Measurements from ENCODE around the gene IDI1. TPM values are rescaled to one million over a fixed set of nuclear protein-coding genes. Genes with fewer than 3 reads are reported as not detected.
"Not testable (repeated sequence)": the region's sequence is repeated elsewhere in the genome, so short reads cannot be mapped to it uniquely, and the experiment has no call there.

The IDI1 gene
- total RNA-seq, 1 experiment from 2014 or later = 105 TPM

DNA sequence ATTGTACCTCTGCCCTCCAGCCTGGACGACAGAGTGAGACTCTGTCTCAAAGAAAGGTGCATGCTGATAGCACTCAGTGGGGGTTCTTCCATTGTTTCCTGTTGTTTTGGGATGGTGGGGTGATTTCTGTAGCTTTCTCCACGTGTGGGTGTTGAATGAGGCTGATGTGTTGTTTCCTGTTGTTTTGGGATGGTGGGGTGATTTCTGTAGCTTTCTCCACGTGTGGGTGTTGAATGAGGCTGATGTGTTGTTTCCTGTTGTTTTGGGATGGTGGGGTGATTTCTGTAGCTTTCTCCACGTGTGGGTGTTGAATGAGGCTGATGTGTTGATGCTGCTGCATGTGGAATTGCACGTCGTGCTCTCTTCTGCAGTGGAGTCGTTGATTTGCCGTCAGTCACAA lies 39.0 kb downstream of the IDI1 start:
- DNase-seq (ENCODE audit: low read depth); in situ Hi-C loops (cut with HindIII; ENCODE audit: low pct_unique_long_range_greater_than_20kb, low sequenced_read_pairs): not testable (repeated sequence)

DNA sequence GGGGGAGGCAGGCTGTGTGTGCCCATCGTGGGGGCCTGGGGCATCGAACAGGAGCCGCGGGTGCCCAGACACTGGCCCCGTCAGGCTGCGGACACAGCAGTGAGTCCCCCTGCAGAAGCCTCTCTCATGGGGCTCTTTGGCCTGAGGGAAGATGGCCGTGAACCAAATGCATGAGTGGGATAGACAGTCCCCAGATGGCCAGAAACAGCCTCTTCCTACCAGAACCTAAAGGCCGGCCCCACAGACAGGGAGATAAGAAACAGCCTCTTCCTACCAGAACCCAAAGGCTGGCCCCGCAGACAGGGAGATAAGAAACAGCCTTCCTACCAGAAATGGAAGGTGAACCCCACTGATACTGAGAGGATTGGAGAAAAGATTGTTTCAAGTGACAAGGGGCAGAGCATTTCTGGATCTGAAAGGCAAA lies 39.8 kb downstream of the IDI1 start:
- no peak for DNase-seq (ENCODE audit: low read depth)
- in situ Hi-C loops (cut with HindIII; ENCODE audit: low pct_unique_long_range_greater_than_20kb, low sequenced_read_pairs) = no loop called here

DNA sequence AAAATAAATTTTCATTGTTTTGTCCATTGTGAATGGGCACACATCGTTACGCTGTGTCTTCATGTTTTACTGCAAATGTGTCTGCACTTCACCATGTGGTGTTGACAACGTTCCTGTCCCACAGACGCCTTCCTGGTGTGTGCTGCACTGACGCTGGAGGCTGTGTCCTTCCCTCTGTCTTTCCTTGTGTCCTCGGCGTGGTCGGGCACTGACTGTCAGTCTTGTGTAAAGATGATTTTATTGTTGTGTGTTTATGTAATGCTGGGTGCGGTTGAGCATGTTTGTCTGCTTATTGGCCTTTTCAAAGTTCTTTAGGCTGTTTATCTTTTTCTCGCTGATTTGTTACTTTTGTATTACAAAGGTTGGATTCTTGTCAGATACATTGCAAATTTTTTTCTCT lies 41.3 kb downstream of the IDI1 start:
- in situ Hi-C loops (cut with HindIII; ENCODE audit: low pct_unique_long_range_greater_than_20kb, low sequenced_read_pairs) = no loop called here
- DNase-seq (ENCODE audit: low read depth) = no peak

DNA sequence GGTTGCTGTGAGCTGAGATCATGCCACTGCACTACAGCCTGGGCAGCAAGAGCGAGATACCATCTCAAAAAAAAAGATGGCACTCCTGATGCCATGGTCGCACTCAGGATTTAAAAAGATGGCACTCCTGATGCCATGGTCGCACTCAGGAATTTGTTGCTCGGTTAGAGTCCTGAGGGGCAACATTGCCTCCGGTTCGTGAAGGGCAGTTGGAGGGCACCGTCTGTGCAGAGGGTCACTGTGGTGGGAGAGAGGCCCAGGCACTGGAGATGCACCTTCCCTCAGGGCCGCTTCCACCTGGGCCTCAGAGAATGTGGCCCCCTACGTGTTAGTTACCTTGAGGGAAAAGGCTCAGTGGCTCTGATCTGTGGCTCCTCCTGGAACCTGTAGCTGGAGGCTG lies 42.3 kb downstream of the IDI1 start:
- DNase-seq (ENCODE audit: low read depth) = no peak
- in situ Hi-C loops (cut with HindIII; ENCODE audit: low pct_unique_long_range_greater_than_20kb, low sequenced_read_pairs) = no loop called here

DNA sequence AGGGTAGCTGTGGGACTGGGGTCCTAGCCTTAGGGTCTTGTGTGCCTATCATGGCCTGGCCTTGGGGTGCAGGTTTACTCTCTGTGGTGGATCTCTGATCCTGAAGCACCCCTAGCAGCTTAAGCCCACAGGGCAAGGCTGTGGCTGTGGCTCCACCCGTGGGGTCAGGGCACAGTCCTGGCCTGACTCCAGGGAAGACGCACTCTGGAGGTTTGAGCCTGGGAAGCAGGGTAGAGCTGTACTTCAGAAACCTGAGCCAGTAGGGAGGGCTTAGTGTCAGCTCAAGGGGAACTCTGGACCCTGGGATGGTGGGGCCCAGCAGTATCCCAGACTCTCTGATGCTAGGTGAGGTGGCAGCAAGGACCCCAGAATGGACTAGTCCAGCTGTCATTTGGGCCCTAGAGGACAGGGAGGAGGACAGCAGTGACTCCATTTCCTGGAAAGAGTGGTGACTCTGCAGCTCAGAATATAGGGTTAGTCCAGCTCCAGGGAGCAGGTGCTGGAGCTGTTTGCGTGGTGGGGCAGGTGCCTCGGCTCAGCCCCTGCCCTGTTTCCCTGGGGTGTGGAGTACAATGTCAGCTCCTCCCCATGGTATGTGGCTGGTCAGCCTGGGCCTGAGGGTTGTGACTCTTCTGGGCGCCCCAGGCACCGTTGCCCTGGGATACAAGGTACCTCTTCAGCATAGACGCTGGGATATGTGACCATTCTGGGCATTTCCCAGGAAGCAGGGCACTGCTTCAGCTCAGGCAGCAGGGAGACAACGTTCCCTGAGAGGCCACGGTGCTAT lies 44.8 kb downstream of the IDI1 start:
- in situ Hi-C loops (cut with HindIII; ENCODE audit: low pct_unique_long_range_greater_than_20kb, low sequenced_read_pairs) = no loop called here
- DNase-seq (ENCODE audit: low read depth) = no peak

DNA sequence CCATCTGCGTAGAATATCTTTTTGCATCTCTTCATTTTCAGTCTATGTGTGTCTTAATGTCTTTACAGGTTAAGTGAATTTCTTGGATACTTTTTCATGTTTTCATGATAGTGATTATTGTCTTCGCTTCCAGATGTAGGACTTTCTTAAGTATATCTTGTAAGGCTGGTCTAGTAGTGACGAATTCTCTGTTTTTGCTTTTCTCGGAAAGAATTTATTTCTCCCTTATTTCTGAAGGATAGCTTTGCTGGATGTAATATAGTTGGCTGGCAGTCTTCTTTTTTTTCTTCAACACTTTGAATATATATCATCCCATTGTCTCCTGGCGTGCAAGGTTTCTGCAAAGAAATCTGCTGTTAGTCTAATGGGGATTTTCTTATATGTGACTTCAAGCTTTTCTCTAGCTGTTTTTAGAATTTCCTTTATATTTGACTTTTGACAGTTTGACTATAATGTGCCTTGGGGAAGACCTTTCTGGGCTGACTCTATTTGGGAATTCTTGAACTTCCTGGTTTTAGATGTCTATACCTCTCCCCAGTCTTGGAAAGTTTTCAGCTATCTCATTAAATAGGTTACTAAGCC lies 46.4 kb downstream of the IDI1 start:
- DNase-seq (ENCODE audit: low read depth) = no peak
- in situ Hi-C loops (cut with HindIII; ENCODE audit: low pct_unique_long_range_greater_than_20kb, low sequenced_read_pairs) = no loop called here

DNA sequence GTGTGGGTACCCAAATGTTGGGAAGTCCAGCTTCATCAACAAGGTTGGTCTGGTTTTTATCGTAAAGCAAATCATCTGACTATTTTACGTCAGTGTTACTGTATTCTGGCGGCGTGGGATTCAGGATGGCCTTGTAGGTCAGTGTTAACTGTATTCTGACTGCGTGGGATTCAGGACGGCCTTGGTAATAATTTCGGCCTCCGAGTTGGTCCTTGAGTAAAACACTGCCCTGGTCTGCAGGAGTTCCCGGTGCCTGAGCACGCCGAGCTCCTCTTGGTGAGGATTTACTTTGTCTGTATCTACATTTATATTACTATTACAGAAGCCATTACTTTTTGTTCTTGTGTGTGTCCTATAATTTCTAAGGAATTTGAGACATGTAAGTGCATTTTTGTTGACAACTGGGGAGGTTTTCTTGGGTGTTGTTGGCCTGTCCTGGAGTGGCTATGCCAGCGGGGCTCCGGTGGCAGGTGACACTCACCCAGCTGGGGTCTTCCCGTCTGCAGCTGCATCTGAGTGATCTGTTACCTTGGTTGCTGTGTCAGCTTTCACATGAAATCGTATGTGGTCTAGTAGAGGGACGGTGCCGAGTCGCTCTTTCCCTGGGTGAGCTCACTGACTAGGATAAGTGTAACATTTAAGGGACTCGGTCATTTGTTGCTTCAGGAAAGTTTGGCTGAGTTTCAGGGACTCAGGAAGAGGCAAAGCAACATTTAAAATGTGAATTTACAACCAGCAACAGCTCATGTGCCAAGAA lies 51.5 kb downstream of the IDI1 start:
- in situ Hi-C loops (cut with HindIII; ENCODE audit: low pct_unique_long_range_greater_than_20kb, low sequenced_read_pairs) = no loop called here
- DNase-seq (ENCODE audit: low read depth) = no peak

DNA sequence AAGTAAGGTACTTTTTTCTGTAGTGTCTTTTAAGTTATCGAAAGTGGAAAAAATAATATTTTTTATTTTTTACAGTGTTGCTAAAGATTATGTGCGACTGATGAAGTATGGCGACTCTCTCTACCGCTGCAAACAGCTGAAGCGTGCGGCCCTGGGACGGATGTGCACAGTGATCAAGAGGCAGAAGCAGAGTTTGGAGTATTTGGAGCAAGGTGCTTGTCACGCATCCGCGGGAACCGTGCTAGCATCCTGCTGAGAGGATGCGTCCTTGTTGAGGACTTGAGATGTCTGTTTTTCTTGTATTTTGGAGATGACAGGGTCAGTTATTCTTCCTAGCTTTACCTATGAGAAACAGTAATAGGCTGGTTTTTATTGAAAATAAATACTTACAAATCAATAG lies 52.9 kb downstream of the IDI1 start:
- DNase-seq (ENCODE audit: low read depth) = no peak
- in situ Hi-C loops (cut with HindIII; ENCODE audit: low pct_unique_long_range_greater_than_20kb, low sequenced_read_pairs) = no loop called here

DNA sequence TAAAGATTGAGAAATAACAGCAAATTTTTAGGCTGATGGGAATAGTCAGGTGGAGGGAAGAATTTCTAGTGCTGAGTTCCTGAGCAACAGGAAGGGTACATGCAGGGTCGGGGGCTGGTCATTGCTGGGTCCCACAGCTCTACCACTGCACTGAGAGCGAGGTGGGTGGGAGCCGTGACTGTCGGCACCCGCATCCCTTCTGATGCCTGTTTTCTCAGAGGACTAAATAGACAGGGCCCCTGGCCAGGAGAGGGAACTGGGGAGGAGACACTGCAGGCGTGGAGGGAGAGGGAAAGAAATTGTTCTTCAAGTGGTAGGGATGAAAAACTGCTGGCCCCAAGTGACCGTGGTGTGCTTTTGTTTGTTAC lies 53.4 kb downstream of the IDI1 start:
- in situ Hi-C loops (cut with HindIII; ENCODE audit: low pct_unique_long_range_greater_than_20kb, low sequenced_read_pairs) = no loop called here
- no peak for DNase-seq (ENCODE audit: low read depth)

DNA sequence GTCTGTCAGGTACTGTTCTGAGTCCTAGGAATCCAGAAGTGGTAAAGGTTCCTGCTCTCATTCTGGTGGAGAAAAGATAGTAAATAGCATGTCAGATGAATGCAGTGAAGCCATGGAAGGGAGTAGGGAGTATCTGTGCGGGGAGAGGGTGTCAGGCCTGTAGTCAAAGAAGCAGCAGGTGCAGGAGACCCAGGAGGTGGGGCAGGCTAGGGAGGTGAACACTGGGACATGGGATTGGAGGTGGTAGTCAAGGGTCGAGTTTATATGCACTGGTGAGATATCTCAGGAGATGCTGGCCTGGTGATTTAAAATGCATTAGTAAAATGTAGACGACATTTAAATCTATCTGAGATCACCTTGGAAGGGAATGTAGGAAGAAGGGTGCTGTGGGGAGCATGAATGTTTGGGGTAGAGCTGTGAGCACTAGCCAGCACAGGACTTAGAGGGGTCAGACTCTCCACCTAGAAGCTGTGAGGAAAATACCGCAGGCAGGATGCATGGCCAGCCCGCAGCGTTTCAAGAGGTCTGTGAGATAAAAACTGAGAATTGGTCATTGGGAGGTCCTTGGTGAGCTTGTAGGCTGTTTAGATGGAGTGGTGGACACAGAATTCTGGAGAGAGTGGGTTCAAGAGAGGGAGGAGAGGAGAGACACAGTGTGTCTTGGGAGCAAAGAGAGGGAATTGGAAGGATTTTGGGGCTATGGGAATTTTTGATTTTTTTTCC lies 53.9 kb downstream of the IDI1 start:
- in situ Hi-C loops (cut with HindIII; ENCODE audit: low pct_unique_long_range_greater_than_20kb, low sequenced_read_pairs) = no loop called here
- DNase-seq (ENCODE audit: low read depth) = no peak

DNA sequence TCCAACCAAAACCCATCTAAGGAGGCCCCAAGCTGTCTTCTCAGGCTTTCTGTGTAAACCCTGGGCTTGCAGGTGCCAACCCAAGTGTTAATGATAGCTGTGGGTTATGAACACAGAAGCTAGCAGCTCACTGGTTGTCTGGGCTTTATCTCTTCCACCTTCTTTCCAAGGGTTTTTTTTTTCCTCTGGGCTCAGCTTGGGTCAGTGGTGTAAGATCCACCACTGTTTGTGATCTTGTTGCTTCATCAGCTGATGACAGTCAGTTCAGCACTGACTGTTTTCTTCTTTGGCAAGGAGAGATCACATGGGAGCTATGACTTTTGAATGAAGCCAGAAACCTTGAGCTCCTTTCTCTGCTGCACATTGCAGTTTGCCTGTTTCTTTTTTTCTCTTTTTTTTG lies 56.0 kb downstream of the IDI1 start:
- DNase-seq (ENCODE audit: low read depth) = no peak
- in situ Hi-C loops (cut with HindIII; ENCODE audit: low pct_unique_long_range_greater_than_20kb, low sequenced_read_pairs) = no loop called here

DNA sequence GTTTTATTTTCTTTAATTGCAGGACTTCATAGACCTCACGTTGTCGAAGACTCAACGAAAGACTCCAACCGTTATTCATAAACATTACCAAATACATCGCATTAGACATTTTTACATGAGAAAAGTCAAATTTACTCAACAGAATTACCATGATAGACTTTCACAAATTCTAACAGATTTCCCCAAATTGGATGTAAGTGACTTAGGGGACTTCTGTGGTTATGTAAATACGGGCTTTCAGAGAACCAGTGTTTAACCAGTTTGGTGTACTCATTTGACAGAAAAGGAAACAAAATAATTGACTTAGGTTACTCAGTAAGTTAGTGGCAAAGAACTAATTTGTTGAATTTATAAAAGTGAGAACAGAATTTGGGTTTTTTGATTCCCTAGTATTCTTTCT lies 56.5 kb downstream of the IDI1 start:
- in situ Hi-C loops (cut with HindIII; ENCODE audit: low pct_unique_long_range_greater_than_20kb, low sequenced_read_pairs) = no loop called here
- no peak for DNase-seq (ENCODE audit: low read depth)

DNA sequence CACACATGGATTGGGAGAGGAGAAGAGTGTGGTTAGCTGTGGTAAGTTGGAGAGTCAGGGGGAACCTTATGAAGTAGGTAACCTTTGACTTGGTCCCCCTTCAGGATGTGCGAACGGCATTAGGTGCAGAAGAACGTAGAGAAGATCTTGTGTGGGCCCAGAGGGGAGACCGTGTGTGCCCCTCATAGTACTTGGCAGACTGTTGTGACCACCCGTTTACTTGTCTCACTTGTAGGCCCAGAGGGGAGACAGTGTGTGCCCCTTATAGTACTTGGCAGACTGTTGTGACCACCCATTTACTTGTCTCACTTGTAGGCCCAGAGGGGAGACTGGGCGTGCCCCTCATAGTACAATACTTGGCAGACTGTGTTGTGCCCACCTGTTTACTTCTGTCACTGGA lies 58.1 kb downstream of the IDI1 start:
- in situ Hi-C loops (cut with HindIII; ENCODE audit: low pct_unique_long_range_greater_than_20kb, low sequenced_read_pairs) = no loop called here

More for the DNA sequence above, 58.1 kb downstream of the IDI1 start:
- DNase-seq (ENCODE audit: low read depth) = no peak

Other genes with a start within 250 kb of the IDI1 start
- gene LARP4B, start 117.4 kb downstream of the IDI1 start, total RNA-seq (2014; rRNA removed; shearing (Covaris generic); ENCODE audit: low replicate concordance) = 8.3 and 15.3 TPM in 2 replicates
- 58.9 and 80.1 TPM in 2 replicates for gene GTPBP4, start 60.7 kb downstream of the IDI1 start, total RNA-seq (2014; rRNA removed; shearing (Covaris generic); ENCODE audit: low replicate concordance)
- not detected in 2 replicates for gene IDI2, start 23.3 kb downstream of the IDI1 start, total RNA-seq (2014; rRNA removed; shearing (Covaris generic); ENCODE audit: low replicate concordance)
- gene WDR37, start 7.3 kb upstream of the IDI1 start, total RNA-seq (2014; rRNA removed; shearing (Covaris generic); ENCODE audit: low replicate concordance) = 2.3 and 5.4 TPM in 2 replicates

Data from Caki2 (cell line).